Mesendoderm (in vitro differentiated cells): Measurements from ENCODE around the gene PRDM16.

Experiments used
- DNase-seq: peaks from one replicate; pipeline ENCODE4 v3.0.0; 2013
- H2AK5ac ChIP-seq: 2 replicates; pipeline ENCODE4 v1.6.1; 2013; ENCODE audit warnings: low read length, inconsistent platforms
- H2BK120ac ChIP-seq: 2 replicates; pipeline ENCODE4 v1.6.1; 2013; ENCODE audit warnings: low read depth, mild to moderate bottlenecking, low read length, moderate library complexity, mixed read lengths
- H2BK15ac ChIP-seq: replicated peaks from 2 replicates; pipeline ENCODE4 v1.6.1; 2013; ENCODE audit warnings: low read depth, mild to moderate bottlenecking, moderate library complexity
- H2BK5ac ChIP-seq: 2 replicates; pipeline ENCODE4 v1.6.1; 2013; ENCODE audit warnings: low read length, inconsistent platforms
- H3K18ac ChIP-seq: 2 replicates; pipeline ENCODE4 v1.6.1; 2013; ENCODE audit warnings: mild to moderate bottlenecking, low read length, mixed read lengths
- H3K23ac ChIP-seq: one replicate; pipeline ENCODE4 v1.6.1; 2013; ENCODE audit warnings: low read length
- H3K27ac ChIP-seq: 2 replicates; pipeline ENCODE4 v1.5.1; 2013; ENCODE audit warnings: low read depth, mild to moderate bottlenecking, inconsistent platforms, low read length, moderate library complexity
- H3K27me3 ChIP-seq: 2 replicates; pipeline ENCODE4 v1.6.1; 2013; ENCODE audit warnings: low read length, control low read depth, mild to moderate bottlenecking, inconsistent platforms; ENCODE audit not compliant: insufficient read depth, poor library complexity
- H3K36me3 ChIP-seq: 2 replicates; pipeline ENCODE4 v1.6.1; 2013; ENCODE audit warnings: low read length, inconsistent platforms; ENCODE audit not compliant: control insufficient read depth, insufficient read depth
- H3K4ac ChIP-seq: one replicate; pipeline ENCODE4 v1.6.1; 2013; ENCODE audit warnings: low read depth, mild to moderate bottlenecking, low read length, moderate library complexity
- H3K4me1 ChIP-seq: 2 replicates; pipeline ENCODE4 v1.6.1; 2013; ENCODE audit warnings: low read depth, low read length, inconsistent platforms; ENCODE audit not compliant: control insufficient read depth
- H3K4me2 ChIP-seq: 2 replicates; pipeline ENCODE4 v1.6.1; 2013; ENCODE audit warnings: low read length
- H3K4me3 ChIP-seq: 2 replicates; pipeline ENCODE4 v1.5.1; 2013; ENCODE audit warnings: mild to moderate bottlenecking, low read length
- H3K56ac ChIP-seq: one replicate; pipeline ENCODE4 v1.6.1; 2013; ENCODE audit warnings: low read length
- H3K79me1 ChIP-seq: 2 replicates; pipeline ENCODE4 v1.6.1; 2013; ENCODE audit warnings: low read length, inconsistent platforms
- H3K79me2 ChIP-seq: 2 replicates; pipeline ENCODE4 v1.6.1; 2013; ENCODE audit warnings: mild to moderate bottlenecking, low read length; ENCODE audit not compliant: control insufficient read depth, insufficient read depth
- H3K9ac ChIP-seq: 2 replicates; pipeline ENCODE4 v1.6.1; 2013; ENCODE audit warnings: low read length, inconsistent platforms
- H4K5ac ChIP-seq: one replicate; pipeline ENCODE4 v1.6.1; 2013; ENCODE audit warnings: low read length
- H4K8ac ChIP-seq: one replicate; pipeline ENCODE4 v1.6.1; 2013; ENCODE audit warnings: low read depth, mild to moderate bottlenecking, control low read depth, low read length, moderate library complexity
- WGBS: extraction: QIAGEN DNeasy Blood & Tissue Kit; methylation state at CpG from one replicate; pipeline ENCODE4 v1.1.7; 2013; ENCODE audit warnings: low lambda C conversion rate, missing lambda C conversion rate; ENCODE audit not compliant: insufficient coverage; ENCODE audit errors: extremely low coverage; 5-methylcytosine and 5-hydroxymethylcytosine counted together

PRDM16 gene

DNA sequence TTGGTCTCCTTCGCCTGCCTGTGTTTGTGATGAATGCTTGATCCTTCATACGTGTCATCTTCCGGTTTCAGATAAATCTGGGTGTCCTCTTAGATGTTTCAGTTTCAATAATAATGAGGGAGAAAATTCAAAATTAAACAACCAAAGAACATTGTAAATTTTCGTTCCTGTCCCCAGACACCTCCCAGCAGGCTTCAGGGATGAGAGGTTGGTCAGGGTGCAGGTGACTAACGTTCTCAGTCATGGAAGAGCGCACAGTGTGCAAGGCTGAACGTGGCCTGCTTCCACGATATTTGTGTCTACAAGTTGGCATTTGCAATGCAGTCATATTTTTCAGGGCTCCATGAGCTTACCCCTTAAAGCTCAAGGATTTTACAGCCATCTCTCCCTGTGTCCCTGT lies 238.4 kb downstream of the PRDM16 start:
- H3K4me2 ChIP-seq, result no peak overlapping the region
- no peaks in the 10 kb centered on the region for H3K4me1 ChIP-seq
- H3K4me3 ChIP-seq, result no peak overlapping the region
- DNase-seq, result no peak
- H4K5ac ChIP-seq, result no peak overlapping the region
- H3K36me3 ChIP-seq, result no peaks in the 10 kb centered on the region
- H3K18ac ChIP-seq, result no peak overlapping the region
- no peak overlapping the region for H3K27ac ChIP-seq
- H3K9ac ChIP-seq, result no peak overlapping the region
- H3K23ac ChIP-seq, result no peak overlapping the region
- no CpG with 5 or more reads among the region's 8 CpGs for WGBS
- H2BK120ac ChIP-seq, result no peak overlapping the region
- no peak overlapping the region for H4K8ac ChIP-seq
- H3K79me2 ChIP-seq, result no peaks in the 10 kb centered on the region
- no peaks in the 10 kb centered on the region for H3K79me1 ChIP-seq
- H3K56ac ChIP-seq, result no peak overlapping the region
- H2BK15ac ChIP-seq, result no peak overlapping the region
- no peak overlapping the region for H2BK5ac ChIP-seq
- H2AK5ac ChIP-seq, result no peak overlapping the region
- H3K27me3 ChIP-seq, result no peaks in the 10 kb centered on the region
- H3K4ac ChIP-seq, result no peak overlapping the region

DNA sequence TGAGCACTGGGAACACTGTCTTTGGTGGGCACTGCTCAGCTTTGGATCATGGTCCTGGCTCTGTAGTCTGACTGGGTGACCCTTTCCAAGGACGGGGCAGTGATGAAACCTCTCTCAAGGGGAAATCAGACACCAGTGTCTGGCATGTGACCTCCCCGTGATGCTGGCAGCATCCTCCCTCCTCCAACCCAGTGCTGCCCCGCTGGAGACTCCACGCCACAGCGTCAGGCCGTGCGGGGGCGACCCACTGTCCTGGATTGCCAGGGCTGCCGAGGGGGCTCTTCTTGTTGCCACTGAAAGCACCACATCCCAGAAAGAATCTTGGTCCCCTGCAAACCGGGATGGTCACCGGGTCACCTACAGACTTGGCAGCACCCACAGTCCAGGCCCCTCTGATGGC lies 239.1 kb downstream of the PRDM16 start:
- H2BK120ac ChIP-seq, result no peak overlapping the region
- WGBS, result no CpG with 5 or more reads among the region's 11 CpGs
- no peak overlapping the region for H2BK5ac ChIP-seq
- H3K79me1 ChIP-seq, result no peaks in the 10 kb centered on the region
- no peak overlapping the region for H3K4ac ChIP-seq
- no peak overlapping the region for H3K56ac ChIP-seq
- no peak overlapping the region for H3K9ac ChIP-seq
- H4K8ac ChIP-seq, result no peak overlapping the region
- no peaks in the 10 kb centered on the region for H3K36me3 ChIP-seq
- H2AK5ac ChIP-seq, result no peak overlapping the region
- H3K27me3 ChIP-seq, result no peaks in the 10 kb centered on the region
- DNase-seq, result no peak
- no peak overlapping the region for H4K5ac ChIP-seq
- H3K18ac ChIP-seq, result no peak overlapping the region
- no peak overlapping the region for H2BK15ac ChIP-seq
- no peaks in the 10 kb centered on the region for H3K79me2 ChIP-seq
- no peak overlapping the region for H3K23ac ChIP-seq
- H3K4me3 ChIP-seq, result no peak overlapping the region
- H3K27ac ChIP-seq, result no peak overlapping the region
- H3K4me1 ChIP-seq, result no peaks in the 10 kb centered on the region
- H3K4me2 ChIP-seq, result no peak overlapping the region

DNA sequence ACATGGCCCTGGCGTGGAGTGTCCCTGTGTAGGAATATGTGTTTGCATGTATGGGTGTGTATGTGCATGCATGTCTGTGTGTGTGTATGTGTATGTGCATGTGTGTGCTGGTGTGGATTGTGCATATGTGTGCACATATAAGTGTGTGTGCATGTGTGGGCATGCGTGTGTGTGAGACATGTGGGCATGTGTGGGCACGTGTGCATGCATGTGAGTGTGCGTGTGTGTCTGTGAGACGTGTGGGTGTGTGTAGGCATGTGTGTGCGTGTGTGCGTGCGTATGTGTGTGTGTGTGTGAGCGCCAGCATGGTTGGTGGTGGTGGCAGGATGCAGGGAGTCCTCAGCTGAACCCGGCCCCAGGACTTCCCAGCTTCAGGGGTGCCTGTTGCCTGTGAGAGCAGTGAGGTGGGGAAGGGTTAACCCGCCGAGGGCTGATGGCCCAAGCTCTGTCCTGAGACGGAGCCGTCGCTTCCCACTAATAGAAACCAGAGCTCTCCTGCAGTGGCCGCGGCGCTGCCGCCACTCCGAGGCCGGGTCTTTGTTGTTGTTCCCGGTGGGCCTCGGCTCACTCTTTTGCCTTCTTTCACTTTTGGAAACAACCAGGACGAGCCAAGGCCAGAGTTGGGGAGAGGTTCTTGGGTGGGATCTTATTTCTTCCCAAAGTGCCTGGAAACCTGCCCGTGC lies 241.9 kb downstream of the PRDM16 start:
- Histone ChIP-seq H2BK120ac (no peak overlapping the region), H3K79me2 (no peaks in the 10 kb centered on the region), H3K23ac (no peak overlapping the region), H3K56ac (no peak overlapping the region), H3K4me1 (peaks cover 2% of the 10 kb centered on the region), H3K36me3 (no peaks in the 10 kb centered on the region), H3K9ac (no peak overlapping the region), H3K4me3 (no peak overlapping the region), H2BK15ac (no peak overlapping the region), H3K27ac (no peak overlapping the region), H2BK5ac (no peak overlapping the region), H3K4ac (no peak overlapping the region), H3K18ac (no peak overlapping the region), H3K79me1 (no peaks in the 10 kb centered on the region), H2AK5ac (no peak overlapping the region), H3K4me2 (no peak overlapping the region), H4K8ac (no peak overlapping the region), H4K5ac (no peak overlapping the region), H3K27me3 (peaks cover 15% of the 10 kb centered on the region)
- DNase-seq, result no peak
- no CpG with 5 or more reads among the region's 25 CpGs for WGBS

DNA sequence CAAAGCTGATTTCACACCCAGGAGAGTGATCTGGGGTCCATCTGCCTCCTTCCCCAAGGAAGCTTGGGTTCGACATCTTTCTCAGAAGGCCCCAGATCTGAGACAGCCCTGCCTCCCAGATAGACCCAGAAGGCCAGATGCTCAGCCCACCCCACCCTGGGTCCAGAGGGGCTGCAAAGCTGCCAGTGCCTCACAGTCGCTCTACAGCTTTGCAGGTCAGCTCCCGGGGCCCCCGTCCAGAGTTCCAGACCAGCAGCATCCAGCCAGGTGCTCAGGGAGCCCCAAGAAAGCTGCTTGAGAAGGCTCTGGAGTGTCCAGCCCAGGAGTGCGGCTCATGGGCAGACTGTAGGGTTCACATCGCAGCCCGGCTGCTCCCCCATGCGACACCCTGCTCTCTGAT lies 242.7 kb downstream of the PRDM16 start:
- no peak overlapping the region for H4K8ac ChIP-seq

DNA sequence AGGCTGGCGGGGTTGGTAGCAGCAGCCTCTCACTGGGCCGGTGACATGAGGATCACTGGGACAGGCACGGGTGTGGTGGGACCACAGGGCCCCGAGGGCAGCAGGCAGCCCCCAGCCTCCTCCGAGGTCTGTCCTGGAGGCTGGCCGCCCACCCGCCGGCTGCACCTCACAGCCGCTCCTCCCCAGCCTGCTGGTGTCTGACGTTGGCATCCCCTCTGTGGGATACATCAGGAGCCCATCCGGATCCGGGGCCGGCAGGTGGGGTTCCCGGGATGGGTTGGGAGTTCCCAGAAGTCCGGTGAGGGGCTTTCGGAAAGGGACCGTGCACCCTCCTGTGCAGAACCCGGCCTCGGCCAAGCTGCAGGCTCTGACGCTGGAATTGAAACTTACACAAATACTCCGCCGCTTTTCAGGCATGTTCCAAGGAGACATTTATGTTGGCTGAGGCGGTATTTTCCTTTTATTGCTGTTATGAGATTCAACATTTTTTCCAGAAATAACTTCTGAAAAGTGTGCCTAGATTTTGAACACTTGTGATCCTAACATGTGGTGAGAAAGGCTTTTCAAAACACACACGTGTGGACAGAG lies 243.4 kb downstream of the PRDM16 start:
- DNase-seq, result no peak
- Histone ChIP-seq H4K8ac (no peak overlapping the region), H2BK120ac (no peak overlapping the region), H3K9ac (no peak overlapping the region), H2BK15ac (no peak overlapping the region), H3K36me3 (no peaks in the 10 kb centered on the region), H3K56ac (no peak overlapping the region), H3K23ac (no peak overlapping the region), H3K4me1 (peaks cover 4% of the 10 kb centered on the region), H3K79me1 (no peaks in the 10 kb centered on the region), H3K4me2 (no peak overlapping the region), H3K79me2 (no peaks in the 10 kb centered on the region), H3K27me3 (peaks cover 18% of the 10 kb centered on the region), H3K27ac (no peak overlapping the region), H3K18ac (no peak overlapping the region), H4K5ac (no peak overlapping the region), H3K4me3 (no peak overlapping the region), H2BK5ac (no peak overlapping the region), H3K4ac (no peak overlapping the region), H2AK5ac (no peak overlapping the region)
- no CpG with 5 or more reads among the region's 24 CpGs for WGBS

More for the DNA sequence above, 242.7 kb downstream of the PRDM16 start:
- Histone ChIP-seq H3K4me1 (peaks cover 4% of the 10 kb centered on the region), H2BK120ac (no peak overlapping the region), H3K79me2 (no peaks in the 10 kb centered on the region), H3K36me3 (no peaks in the 10 kb centered on the region), H3K18ac (no peak overlapping the region), H3K4me3 (no peak overlapping the region), H3K27ac (no peak overlapping the region), H3K4me2 (no peak overlapping the region), H3K79me1 (no peaks in the 10 kb centered on the region), H2AK5ac (no peak overlapping the region), H3K23ac (no peak overlapping the region), H4K5ac (no peak overlapping the region), H2BK5ac (no peak overlapping the region), H2BK15ac (no peak overlapping the region), H3K56ac (no peak overlapping the region), H3K9ac (no peak overlapping the region), H3K27me3 (peaks cover 18% of the 10 kb centered on the region), H3K4ac (no peak overlapping the region)
- DNase-seq, result no peak
- WGBS, result no CpG with 5 or more reads among the region's 8 CpGs
